Effector memory CD8-positive, alpha-beta T cell (primary cell): ENCODE measurements around the gene NXNL2.

Source experiments
- ATAC-seq: fragments of 150-1000 bp; cut with Tn5 transposase; replicated peaks from 2 replicates; pipeline ENCODE4 v1.10.0; 2021; ENCODE audit warnings: mild to moderate bottlenecking, moderate library complexity
- DNase-seq, 3 experiments: peaks; one replicate each; pipeline ENCODE4 v3.0.0; 2021
- H3K27ac Mint-ChIP-seq, 2 donors: one replicate each; pipeline ENCODE4 v1.8.0; 2022; ENCODE audit warnings: mild to moderate bottlenecking in 2 of 2, mixed read lengths in 2 of 2, moderate library complexity in 2 of 2
- H3K27me3 Mint-ChIP-seq, 2 donors: one replicate each; pipeline ENCODE4 v1.8.0; 2022; ENCODE audit warnings: mixed read lengths in 2 of 2
- H3K36me3 Mint-ChIP-seq: one replicate; pipeline ENCODE4 v1.8.0; 2022; ENCODE audit warnings: mild to moderate bottlenecking, moderate library complexity, mixed read lengths; ENCODE audit not compliant: insufficient read depth
- H3K4me1 Mint-ChIP-seq, 2 donors: one replicate each; pipeline ENCODE4 v1.8.0; 2022; ENCODE audit warnings: low read depth in 2 of 2, mixed read lengths in 2 of 2
- H3K4me3 Mint-ChIP-seq, 2 donors: one replicate each; pipeline ENCODE4 v1.8.0; 2022; ENCODE audit warnings: mild to moderate bottlenecking in 2 of 2, mixed read lengths in 2 of 2, moderate library complexity in 2 of 2
- H3K9me3 Mint-ChIP-seq, 2 donors: one replicate each; pipeline ENCODE4 v1.8.0; 2022; ENCODE audit warnings: mixed read lengths in 2 of 2

NXNL2 gene

DNA sequence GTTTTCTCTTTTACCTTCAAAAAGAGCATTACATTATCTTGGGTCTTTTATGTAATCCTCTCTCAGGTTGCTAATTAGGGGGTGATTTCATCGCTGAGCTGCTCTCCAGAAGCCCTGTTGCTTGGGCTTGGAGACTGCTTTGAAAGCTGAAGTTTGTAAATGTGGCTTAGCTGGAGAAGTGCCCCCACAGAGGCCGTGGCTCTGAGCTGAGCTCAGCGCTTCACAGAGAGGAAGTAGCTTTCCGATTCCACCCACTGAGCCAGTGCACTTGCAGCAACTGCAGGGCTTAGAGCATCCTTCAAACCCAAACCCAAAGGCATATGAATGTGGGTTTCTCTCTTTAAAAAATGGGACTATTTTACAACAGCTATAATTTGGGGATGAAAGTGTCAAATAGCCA is 13.7 kb upstream of the NXNL2 start:
- DNase-seq (no peak), ATAC-seq (no peak)
- Mint-ChIP-seq H3K9me3 (no peaks in the 10 kb centered on the region), H3K4me1 (no peaks in the 10 kb centered on the region), H3K36me3 (no peaks in the 10 kb centered on the region), H3K4me3 (no peak overlapping the region), H3K27ac (no peak overlapping the region), H3K27me3 (peaks cover 36 to 66% of the 10 kb centered on the region in 2 donors)

GRCh38 chr9:88522360-88522759 is 12.6 kb upstream of the NXNL2 start:
- ATAC-seq, result no peak
- no peaks in the 10 kb centered on the region for H3K4me1 Mint-ChIP-seq
- no peak overlapping the region for H3K4me3 Mint-ChIP-seq
- no peaks in the 10 kb centered on the region for H3K9me3 Mint-ChIP-seq
- H3K27ac Mint-ChIP-seq, result no peak overlapping the region
- no peaks in the 10 kb centered on the region for H3K36me3 Mint-ChIP-seq
- peaks cover 40 to 72% of the 10 kb centered on the region in 2 donors for H3K27me3 Mint-ChIP-seq
- no peak for DNase-seq

DNA sequence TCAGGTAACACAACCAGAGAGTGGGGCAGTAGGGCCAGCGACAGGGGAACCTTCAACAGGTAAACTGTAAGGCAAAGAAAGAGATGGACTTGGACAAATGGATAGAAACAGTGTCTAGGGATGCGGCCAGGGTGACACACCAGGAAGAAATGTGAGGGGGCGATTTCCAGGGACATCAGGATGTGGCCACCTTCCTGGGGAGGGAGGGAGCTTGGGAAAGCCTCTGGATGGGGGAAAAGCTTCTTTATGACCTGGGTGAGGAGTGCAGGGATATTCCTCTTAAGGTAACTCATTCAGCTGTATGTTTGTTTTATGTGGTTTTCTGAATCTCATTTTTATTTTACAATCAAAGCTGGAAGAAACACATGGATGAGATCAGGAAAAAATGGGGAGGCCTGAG is 11.9 kb upstream of the NXNL2 start:
- H3K4me1 Mint-ChIP-seq, result no peaks in the 10 kb centered on the region
- H3K36me3 Mint-ChIP-seq, result no peaks in the 10 kb centered on the region
- H3K27me3 Mint-ChIP-seq, result peaks cover 40 to 72% of the 10 kb centered on the region in 2 donors
- H3K9me3 Mint-ChIP-seq, result no peaks in the 10 kb centered on the region
- no peak for ATAC-seq
- DNase-seq, result no peak
- no peak overlapping the region for H3K27ac Mint-ChIP-seq
- no peak overlapping the region for H3K4me3 Mint-ChIP-seq

GRCh38 chr9:88524911-88525310 is 10.1 kb upstream of the NXNL2 start:
- Mint-ChIP-seq H3K9me3 (no peaks in the 10 kb centered on the region), H3K4me3 (no peak overlapping the region), H3K4me1 (no peaks in the 10 kb centered on the region), H3K27me3 (peaks cover 43 to 74% of the 10 kb centered on the region in 2 donors), H3K27ac (no peak overlapping the region), H3K36me3 (no peaks in the 10 kb centered on the region)
- ATAC-seq (no peak), DNase-seq (no peak)

GRCh38 chr9:88527618-88528017 is 7.4 kb upstream of the NXNL2 start:
- H3K9me3 Mint-ChIP-seq, result no peaks in the 10 kb centered on the region
- peaks cover 36 to 72% of the 10 kb centered on the region in 2 donors for H3K27me3 Mint-ChIP-seq
- H3K36me3 Mint-ChIP-seq, result no peaks in the 10 kb centered on the region
- H3K27ac Mint-ChIP-seq, result no peak overlapping the region
- no peak for ATAC-seq
- H3K4me3 Mint-ChIP-seq, result no peak overlapping the region
- no peak for DNase-seq
- H3K4me1 Mint-ChIP-seq, result no peaks in the 10 kb centered on the region

DNA sequence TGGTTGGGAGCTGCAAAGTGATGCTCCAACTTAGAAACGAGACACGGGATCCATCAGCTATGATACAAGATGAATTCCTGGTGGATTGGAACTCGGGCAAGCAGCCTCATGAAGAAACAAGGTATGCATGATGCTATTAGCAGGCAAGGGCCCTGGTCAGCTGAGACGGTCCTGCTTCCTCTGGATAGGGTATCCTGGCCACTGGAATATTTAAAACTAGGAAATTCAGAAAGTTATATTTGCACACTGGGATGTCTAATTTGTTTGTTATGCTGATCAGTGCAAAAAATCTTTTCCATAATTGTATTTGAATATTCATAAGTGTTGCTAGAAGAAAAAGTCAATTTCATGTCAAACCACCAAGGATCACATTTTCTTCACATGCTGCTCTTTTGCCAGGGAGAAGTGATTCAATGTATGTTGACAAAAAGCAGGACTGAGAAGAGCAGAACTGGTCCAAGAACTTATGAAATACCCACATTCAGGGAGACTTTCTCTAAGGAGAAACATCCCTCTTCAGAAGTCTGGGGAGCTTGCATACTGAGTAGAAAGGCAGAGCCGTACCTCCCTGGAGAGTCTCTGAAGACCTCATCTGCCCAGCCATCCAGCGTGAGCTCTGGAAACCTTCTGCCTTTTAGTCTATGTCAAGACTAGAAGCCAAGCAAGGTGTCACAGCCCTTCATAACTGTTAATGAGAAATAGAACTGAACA is 6.7 kb upstream of the NXNL2 start:
- no peaks in the 10 kb centered on the region for H3K36me3 Mint-ChIP-seq
- no peak for ATAC-seq
- H3K4me3 Mint-ChIP-seq, result no peak overlapping the region
- H3K4me1 Mint-ChIP-seq, result peaks cover 2 to 5% of the 10 kb centered on the region in 2 donors
- H3K27ac Mint-ChIP-seq, result no peak overlapping the region
- no peak for DNase-seq
- peaks cover 42 to 72% of the 10 kb centered on the region in 2 donors for H3K27me3 Mint-ChIP-seq
- no peaks in the 10 kb centered on the region for H3K9me3 Mint-ChIP-seq

GRCh38 chr9:88529496-88529895 is 5.5 kb upstream of the NXNL2 start:
- H3K27me3 Mint-ChIP-seq, result peaks cover 51 to 81% of the 10 kb centered on the region in 2 donors
- no peaks in the 10 kb centered on the region for H3K36me3 Mint-ChIP-seq
- no peak for ATAC-seq
- no peak for DNase-seq
- no peaks in the 10 kb centered on the region for H3K9me3 Mint-ChIP-seq
- no peak overlapping the region for H3K27ac Mint-ChIP-seq
- H3K4me3 Mint-ChIP-seq, result no peak overlapping the region
- H3K4me1 Mint-ChIP-seq, result peaks cover 5 to 10% of the 10 kb centered on the region in 2 donors

- Mint-ChIP-seq H3K4me3 (no peak overlapping the region), H3K27me3 (peaks cover 51 to 78% of the 10 kb centered on the region in 2 donors), H3K27ac (no peak overlapping the region), H3K9me3 (no peaks in the 10 kb centered on the region), H3K4me1 (peaks cover 5 to 10% of the 10 kb centered on the region in 2 donors), H3K36me3 (no peaks in the 10 kb centered on the region)
- no peak for DNase-seq
- no peak for ATAC-seq
These were observed 4.9 kb upstream of the NXNL2 start for GRCh38 chr9:88530051-88530450.

DNA sequence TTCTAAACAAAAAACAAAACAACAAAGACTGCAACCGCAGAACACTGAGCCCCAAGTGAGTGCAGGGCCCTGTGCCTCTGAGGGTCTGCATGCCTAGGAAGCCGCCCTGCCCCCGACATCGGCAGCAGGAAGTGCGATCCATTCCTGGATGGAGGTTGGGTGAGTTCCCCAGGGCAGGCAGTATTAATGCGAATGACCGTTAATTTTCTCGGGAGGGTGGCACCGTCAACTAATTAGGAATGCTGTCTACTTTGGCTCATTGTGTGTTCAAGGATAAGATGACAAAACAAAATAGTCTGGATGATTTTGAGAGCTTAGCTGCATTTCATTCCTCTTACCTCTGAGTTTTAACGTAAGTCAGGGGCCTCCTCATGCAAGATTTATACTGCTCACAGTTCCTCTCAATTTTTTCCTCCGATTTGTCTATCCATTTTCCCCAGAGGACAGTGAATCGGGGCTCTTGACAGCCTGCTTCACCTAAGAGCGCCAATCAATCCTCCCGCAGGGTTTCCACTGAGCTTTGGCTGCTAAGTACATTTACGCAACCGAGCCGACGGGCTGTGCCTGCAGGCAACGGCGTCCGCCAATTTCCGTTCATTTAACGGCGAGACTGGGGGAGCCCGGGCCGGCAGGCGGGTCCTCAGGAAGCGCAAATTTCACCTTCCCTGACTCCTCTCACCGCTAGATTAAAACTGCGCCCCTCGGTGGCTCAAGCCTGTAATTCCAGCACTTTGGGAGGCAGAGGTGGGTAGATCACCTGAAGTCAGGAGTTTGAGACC is 2.9 kb upstream of the NXNL2 start:
- H3K27ac Mint-ChIP-seq, result no peak overlapping the region
- ATAC-seq, result no peak
- H3K9me3 Mint-ChIP-seq, result no peaks in the 10 kb centered on the region
- H3K36me3 Mint-ChIP-seq, result no peaks in the 10 kb centered on the region
- H3K4me3 Mint-ChIP-seq, result no peak overlapping the region
- peaks cover 45 to 72% of the 10 kb centered on the region in 2 donors for H3K27me3 Mint-ChIP-seq
- no peak for DNase-seq
- H3K4me1 Mint-ChIP-seq, result peaks cover 5 to 10% of the 10 kb centered on the region in 2 donors

GRCh38 chr9:88533951-88534455 is 975 bp upstream of the NXNL2 start:
- H3K4me1 Mint-ChIP-seq, result peaks cover 9 to 10% of the 10 kb centered on the region in 2 donors
- DNase-seq, result no peak
- ATAC-seq, result no peak

DNA sequence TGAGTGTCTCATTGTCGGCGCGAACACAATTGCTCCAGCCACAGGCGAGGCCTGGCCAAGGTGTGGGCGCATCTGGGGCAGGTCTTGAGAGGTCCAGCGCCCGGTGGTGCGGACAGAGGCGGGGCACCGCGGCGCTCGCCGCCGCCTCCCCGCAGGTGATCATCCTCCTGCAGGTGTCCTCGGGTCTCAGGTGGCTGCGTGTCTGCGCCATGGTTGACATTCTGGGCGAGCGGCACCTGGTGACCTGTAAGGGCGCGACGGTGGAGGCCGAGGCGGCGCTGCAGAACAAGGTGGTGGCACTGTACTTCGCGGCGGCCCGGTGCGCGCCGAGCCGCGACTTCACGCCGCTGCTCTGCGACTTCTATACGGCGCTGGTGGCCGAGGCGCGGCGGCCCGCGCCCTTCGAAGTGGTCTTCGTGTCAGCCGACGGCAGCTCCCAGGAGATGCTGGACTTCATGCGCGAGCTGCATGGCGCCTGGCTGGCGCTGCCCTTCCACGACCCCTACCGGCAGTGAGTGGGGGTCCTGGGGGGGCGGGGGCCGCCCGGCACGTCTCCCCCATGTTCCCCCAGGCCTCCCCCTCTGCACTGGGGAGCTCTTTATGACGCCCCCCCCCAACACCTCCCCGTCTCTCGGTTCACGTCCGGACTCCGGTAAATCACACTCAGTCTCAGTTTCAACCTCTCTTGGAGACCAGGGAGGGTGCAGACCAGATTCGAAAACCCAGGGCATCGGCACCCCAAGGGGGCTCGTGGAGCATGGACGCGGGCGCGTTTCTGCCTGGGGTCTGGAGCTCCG is 446 bp downstream of the NXNL2 start:
- no peak overlapping the region for H3K27ac Mint-ChIP-seq
- no peaks in the 10 kb centered on the region for H3K36me3 Mint-ChIP-seq
- H3K9me3 Mint-ChIP-seq, result no peaks in the 10 kb centered on the region
- ATAC-seq, result no peak
- DNase-seq, result no peak
- H3K4me3 Mint-ChIP-seq, result peak overlapping the region; percentile 29 to 54
- H3K4me1 Mint-ChIP-seq, result peaks cover 9 to 10% of the 10 kb centered on the region in 2 donors
- peaks cover 43 to 80% of the 10 kb centered on the region in 2 donors for H3K27me3 Mint-ChIP-seq

More at GRCh38 chr9:88533951-88534455, 975 bp upstream of the NXNL2 start:
- peaks cover 45 to 83% of the 10 kb centered on the region in 2 donors for H3K27me3 Mint-ChIP-seq
- no peaks in the 10 kb centered on the region for H3K36me3 Mint-ChIP-seq
- H3K27ac Mint-ChIP-seq, result no peak overlapping the region
- peak overlapping the region; percentile 54 to 60 for H3K4me3 Mint-ChIP-seq
- no peaks in the 10 kb centered on the region for H3K9me3 Mint-ChIP-seq

- no peak for DNase-seq
- ATAC-seq, result no peak
- H3K4me1 Mint-ChIP-seq, result peaks cover 9 to 10% of the 10 kb centered on the region in 2 donors
- H3K27me3 Mint-ChIP-seq, result peaks cover 38 to 80% of the 10 kb centered on the region in 2 donors
- no peaks in the 10 kb centered on the region for H3K9me3 Mint-ChIP-seq
- H3K27ac Mint-ChIP-seq, result no peak overlapping the region
- H3K4me3 Mint-ChIP-seq, result peak overlapping the region; percentile 29 to 54
- no peaks in the 10 kb centered on the region for H3K36me3 Mint-ChIP-seq
These were observed 996 bp downstream of the NXNL2 start for GRCh38 chr9:88536023-88536324.

GRCh38 chr9:88536951-88537760 is 2.2 kb downstream of the NXNL2 start:
- ATAC-seq (no peak), DNase-seq (no peak)
- no peak overlapping the region for H3K4me3 Mint-ChIP-seq
- H3K36me3 Mint-ChIP-seq, result no peaks in the 10 kb centered on the region
- peaks cover 42 to 75% of the 10 kb centered on the region in 2 donors for H3K27me3 Mint-ChIP-seq
- no peak overlapping the region for H3K27ac Mint-ChIP-seq
- H3K4me1 Mint-ChIP-seq, result peaks cover 9 to 10% of the 10 kb centered on the region in 2 donors
- H3K9me3 Mint-ChIP-seq, result no peaks in the 10 kb centered on the region
